Measurements from ENCODE around the gene ATP6V1G3. TPM values are rescaled to one million over a fixed set of nuclear protein-coding genes. Genes with fewer than 3 reads are reported as not detected.

The ATP6V1G3 gene
- polyA plus RNA-seq, 4 donors: not detected

- Histone ChIP-seq H3K36me3 (ENCODE audit: control insufficient read depth in 3 of 3, insufficient read depth in 2 of 3, low read depth in 1 of 3, low read length in 3 of 3) (no peaks in the 10 kb centered on the region), H3K4me1 (ENCODE audit: control insufficient read depth in 3 of 3, insufficient read depth in 2 of 3, low read depth in 1 of 3, low read length in 2 of 3) (no peaks in the 10 kb centered on the region), H3K4me3 (ENCODE audit: low read depth in 1 of 3, low read length in 3 of 3) (no peak overlapping the region), H3K9me3 (ENCODE audit: control insufficient read depth in 2 of 2, insufficient read depth in 1 of 2, low read depth in 1 of 2, low read length in 1 of 2) (no peaks in the 10 kb centered on the region), H3K27ac (ENCODE audit: low read depth in 1 of 3, low read length in 2 of 3) (no peak overlapping the region), H3K27me3 (ENCODE audit: control insufficient read depth in 3 of 3, insufficient read depth in 3 of 3, low read length in 3 of 3) (no peaks in the 10 kb centered on the region)
- FAIRE-seq (no peak), DNase-seq (no peak)
These were observed 9.4 kb upstream of the ATP6V1G3 start for GRCh38 chr1:198549866-198550265.

DNA sequence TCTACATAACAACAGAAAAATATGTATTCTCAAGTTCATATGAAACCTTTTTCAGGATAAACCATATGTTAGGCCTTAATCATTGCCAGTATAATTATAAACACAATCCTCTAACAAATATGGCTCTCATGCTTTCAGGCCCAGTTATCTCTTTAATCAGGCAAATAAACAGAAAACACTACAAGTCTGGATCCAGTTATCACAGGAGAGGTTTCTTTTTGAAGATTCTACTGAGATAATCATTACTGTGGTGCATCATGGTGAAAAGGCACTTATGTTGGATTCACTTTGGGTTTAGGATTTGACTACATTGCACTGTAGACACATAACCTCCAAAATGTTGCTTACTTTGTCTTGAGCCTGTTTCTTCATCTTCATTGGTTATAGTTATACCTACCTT, 8.4 kb upstream of the ATP6V1G3 start:
- no peaks in the 10 kb centered on the region for H3K9me3 ChIP-seq (ENCODE audit: control insufficient read depth in 2 of 2, insufficient read depth in 1 of 2, low read depth in 1 of 2, low read length in 1 of 2)
- H3K36me3 ChIP-seq (ENCODE audit: control insufficient read depth in 3 of 3, insufficient read depth in 2 of 3, low read depth in 1 of 3, low read length in 3 of 3): no peaks in the 10 kb centered on the region
- no peak overlapping the region for H3K27ac ChIP-seq (ENCODE audit: low read depth in 1 of 3, low read length in 2 of 3)
- H3K4me1 ChIP-seq (ENCODE audit: control insufficient read depth in 3 of 3, insufficient read depth in 2 of 3, low read depth in 1 of 3, low read length in 2 of 3): no peaks in the 10 kb centered on the region
- FAIRE-seq (no peak), DNase-seq (no peak)
- no peak overlapping the region for H3K4me3 ChIP-seq (ENCODE audit: low read depth in 1 of 3, low read length in 3 of 3)
- no peaks in the 10 kb centered on the region for H3K27me3 ChIP-seq (ENCODE audit: control insufficient read depth in 3 of 3, insufficient read depth in 3 of 3, low read length in 3 of 3)

DNA sequence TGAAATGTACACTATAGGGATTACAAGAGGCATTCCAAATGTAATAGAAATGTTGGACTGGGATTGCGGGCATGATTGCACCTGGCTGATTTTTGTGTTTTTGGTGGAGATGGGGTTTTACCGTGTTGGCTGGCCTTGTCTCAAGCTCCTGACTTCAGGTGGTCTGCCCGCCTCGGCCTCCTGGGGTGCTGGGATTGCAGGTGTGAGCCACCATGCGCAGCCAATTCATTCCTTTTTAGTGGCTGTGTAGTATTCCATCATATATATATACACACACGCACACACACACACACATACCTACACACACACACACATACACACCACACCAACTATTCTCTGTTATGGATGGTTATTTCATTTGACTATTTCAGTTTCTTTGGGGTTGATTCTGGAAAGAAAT, 4.7 kb upstream of the ATP6V1G3 start:
- Histone ChIP-seq H3K36me3 (ENCODE audit: control insufficient read depth in 3 of 3, insufficient read depth in 2 of 3, low read depth in 1 of 3, low read length in 3 of 3) (no peaks in the 10 kb centered on the region), H3K9me3 (ENCODE audit: control insufficient read depth in 2 of 2, insufficient read depth in 1 of 2, low read depth in 1 of 2, low read length in 1 of 2) (no peaks in the 10 kb centered on the region), H3K27ac (ENCODE audit: low read depth in 1 of 3, low read length in 2 of 3) (no peak overlapping the region), H3K27me3 (ENCODE audit: control insufficient read depth in 3 of 3, insufficient read depth in 3 of 3, low read length in 3 of 3) (no peaks in the 10 kb centered on the region), H3K4me3 (ENCODE audit: low read depth in 1 of 3, low read length in 3 of 3) (no peak overlapping the region), H3K4me1 (ENCODE audit: control insufficient read depth in 3 of 3, insufficient read depth in 2 of 3, low read depth in 1 of 3, low read length in 2 of 3) (no peaks in the 10 kb centered on the region)
- FAIRE-seq (no peak), DNase-seq (no peak)
- WGBS, 3 donors: 96 to 97% (median 97%) methylated on average over 6 of the region's 6 CpGs

DNA sequence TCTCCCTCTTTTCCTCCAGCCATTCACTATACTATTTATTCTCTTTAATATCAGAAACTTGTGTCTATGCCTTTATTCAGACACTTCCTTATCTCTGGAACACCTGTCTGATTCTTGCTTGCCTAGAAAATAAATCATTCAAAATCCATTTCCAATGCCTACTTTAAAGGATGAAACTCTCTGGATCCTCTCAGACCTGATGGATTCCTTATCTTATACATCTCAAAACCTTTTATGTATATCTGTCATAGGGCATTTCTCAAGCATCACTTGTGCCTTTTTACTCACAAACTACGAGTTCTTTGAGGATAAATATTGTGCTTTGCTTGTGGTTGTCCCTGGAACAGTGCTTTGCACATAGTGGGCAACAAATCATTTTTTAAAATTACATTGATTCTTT, 3.8 kb upstream of the ATP6V1G3 start:
- Histone ChIP-seq H3K4me3 (ENCODE audit: low read depth in 1 of 3, low read length in 3 of 3) (no peak overlapping the region), H3K9me3 (ENCODE audit: control insufficient read depth in 2 of 2, insufficient read depth in 1 of 2, low read depth in 1 of 2, low read length in 1 of 2) (no peaks in the 10 kb centered on the region), H3K27me3 (ENCODE audit: control insufficient read depth in 3 of 3, insufficient read depth in 3 of 3, low read length in 3 of 3) (no peaks in the 10 kb centered on the region), H3K27ac (ENCODE audit: low read depth in 1 of 3, low read length in 2 of 3) (no peak overlapping the region), H3K36me3 (ENCODE audit: control insufficient read depth in 3 of 3, insufficient read depth in 2 of 3, low read depth in 1 of 3, low read length in 3 of 3) (no peaks in the 10 kb centered on the region), H3K4me1 (ENCODE audit: control insufficient read depth in 3 of 3, insufficient read depth in 2 of 3, low read depth in 1 of 3, low read length in 2 of 3) (no peaks in the 10 kb centered on the region)
- WGBS, 3 donors: 45 to 59% (median 49%) methylated on average over 1 of the region's 1 CpG
- DNase-seq: no peak
- no peak for FAIRE-seq

GRCh38 chr1:198543670-198544260, 3.3 kb upstream of the ATP6V1G3 start:
- WGBS, 3 donors: 31 to 59% (median 53%) methylated on average over 2 of the region's 2 CpGs

GRCh38 chr1:198542632-198543031, 2.2 kb upstream of the ATP6V1G3 start:
- 33 to 67% (median 42%) methylated on average over 1 of the region's 1 CpG for WGBS, 3 donors
- DNase-seq (no peak), FAIRE-seq (no peak)
- Histone ChIP-seq H3K4me3 (ENCODE audit: low read depth in 1 of 3, low read length in 3 of 3) (no peak overlapping the region), H3K27ac (ENCODE audit: low read depth in 1 of 3, low read length in 2 of 3) (no peak overlapping the region), H3K36me3 (ENCODE audit: control insufficient read depth in 3 of 3, insufficient read depth in 2 of 3, low read depth in 1 of 3, low read length in 3 of 3) (no peaks in the 10 kb centered on the region), H3K27me3 (ENCODE audit: control insufficient read depth in 3 of 3, insufficient read depth in 3 of 3, low read length in 3 of 3) (no peaks in the 10 kb centered on the region), H3K9me3 (ENCODE audit: control insufficient read depth in 2 of 2, insufficient read depth in 1 of 2, low read depth in 1 of 2, low read length in 1 of 2) (no peaks in the 10 kb centered on the region), H3K4me1 (ENCODE audit: control insufficient read depth in 3 of 3, insufficient read depth in 2 of 3, low read depth in 1 of 3, low read length in 2 of 3) (no peaks in the 10 kb centered on the region)

More at GRCh38 chr1:198543670-198544260, 3.3 kb upstream of the ATP6V1G3 start:
- Histone ChIP-seq H3K9me3 (ENCODE audit: control insufficient read depth in 2 of 2, insufficient read depth in 1 of 2, low read depth in 1 of 2, low read length in 1 of 2) (no peaks in the 10 kb centered on the region), H3K36me3 (ENCODE audit: control insufficient read depth in 3 of 3, insufficient read depth in 2 of 3, low read depth in 1 of 3, low read length in 3 of 3) (no peaks in the 10 kb centered on the region), H3K27ac (ENCODE audit: low read depth in 1 of 3, low read length in 2 of 3) (no peak overlapping the region), H3K27me3 (ENCODE audit: control insufficient read depth in 3 of 3, insufficient read depth in 3 of 3, low read length in 3 of 3) (no peaks in the 10 kb centered on the region), H3K4me3 (ENCODE audit: low read depth in 1 of 3, low read length in 3 of 3) (no peak overlapping the region), H3K4me1 (ENCODE audit: control insufficient read depth in 3 of 3, insufficient read depth in 2 of 3, low read depth in 1 of 3, low read length in 2 of 3) (no peaks in the 10 kb centered on the region)
- DNase-seq (no peak), FAIRE-seq (peak; percentile 26)

DNA sequence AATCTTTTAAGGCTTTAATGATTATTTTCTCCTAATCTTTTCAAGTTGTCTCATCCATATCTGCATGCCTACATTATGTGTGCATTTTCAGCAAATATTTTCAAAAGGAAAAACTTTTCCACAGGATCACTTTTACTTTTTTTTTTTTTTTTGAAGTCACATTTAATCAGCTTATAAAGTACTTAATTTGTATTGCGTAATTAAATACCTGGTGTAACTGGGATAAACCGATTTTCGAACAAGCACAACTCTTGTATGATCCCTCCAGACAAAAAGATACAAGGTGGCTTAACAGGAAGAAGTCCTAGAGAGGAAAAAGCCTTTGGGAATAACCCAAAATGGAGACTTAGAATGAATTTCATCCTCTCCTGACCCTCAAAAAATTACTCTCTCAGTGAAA, 1.3 kb upstream of the ATP6V1G3 start:
- Histone ChIP-seq H3K4me3 (ENCODE audit: low read depth in 1 of 3, low read length in 3 of 3) (no peak overlapping the region), H3K36me3 (ENCODE audit: control insufficient read depth in 3 of 3, insufficient read depth in 2 of 3, low read depth in 1 of 3, low read length in 3 of 3) (no peaks in the 10 kb centered on the region), H3K4me1 (ENCODE audit: control insufficient read depth in 3 of 3, insufficient read depth in 2 of 3, low read depth in 1 of 3, low read length in 2 of 3) (no peaks in the 10 kb centered on the region), H3K9me3 (ENCODE audit: control insufficient read depth in 2 of 2, insufficient read depth in 1 of 2, low read depth in 1 of 2, low read length in 1 of 2) (no peaks in the 10 kb centered on the region), H3K27ac (ENCODE audit: low read depth in 1 of 3, low read length in 2 of 3) (no peak overlapping the region), H3K27me3 (ENCODE audit: control insufficient read depth in 3 of 3, insufficient read depth in 3 of 3, low read length in 3 of 3) (no peaks in the 10 kb centered on the region)
- 82 to 93% (median 90%) methylated on average over 3 of the region's 3 CpGs for WGBS, 3 donors
- FAIRE-seq (no peak), DNase-seq (no peak)

DNA sequence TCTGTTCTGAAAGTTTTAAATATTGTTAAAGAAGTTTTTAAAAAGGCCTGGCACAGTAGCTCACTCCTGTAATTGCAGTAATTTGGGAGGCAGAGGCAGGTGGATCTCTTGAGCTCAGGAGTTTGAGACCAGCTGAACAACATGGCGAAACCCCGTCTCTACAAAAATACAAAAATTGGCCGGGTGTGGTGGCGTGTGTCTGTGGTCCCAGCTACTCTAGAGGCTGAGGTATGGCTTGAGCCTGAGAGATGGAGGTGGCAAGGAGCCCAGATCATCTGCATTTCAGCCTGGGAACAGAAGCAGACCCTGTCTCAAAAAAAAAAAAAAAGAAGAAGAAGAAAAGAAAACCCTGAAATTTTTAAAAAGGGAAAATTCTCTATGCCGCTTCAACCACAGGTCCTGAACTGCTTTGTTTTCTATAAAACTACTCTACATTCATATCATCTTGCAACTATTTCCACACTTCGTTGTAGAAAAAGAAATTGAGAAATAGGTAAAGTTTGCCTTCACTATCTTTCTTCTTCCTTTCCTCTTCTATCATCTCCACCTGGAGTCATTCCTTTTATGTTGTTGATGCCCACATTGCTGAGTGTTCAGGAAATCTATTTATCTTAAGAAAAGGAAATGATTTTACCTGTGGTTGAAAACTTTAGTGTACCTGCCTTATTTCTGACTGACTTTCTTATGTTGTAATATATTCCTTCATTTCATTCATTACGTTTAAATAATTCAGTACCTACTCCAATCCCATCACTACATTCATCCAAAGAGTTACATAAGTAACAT, 1.7 kb downstream of the ATP6V1G3 start:
- H3K4me1 ChIP-seq (ENCODE audit: control insufficient read depth in 3 of 3, insufficient read depth in 2 of 3, low read depth in 1 of 3, low read length in 2 of 3): no peaks in the 10 kb centered on the region
- H3K27ac ChIP-seq (ENCODE audit: low read depth in 1 of 3, low read length in 2 of 3): no peak overlapping the region
- DNase-seq: no peak
- H3K4me3 ChIP-seq (ENCODE audit: low read depth in 1 of 3, low read length in 3 of 3): no peak overlapping the region
- FAIRE-seq: no peak
- 81 to 88% (median 87%) methylated on average over 7 of the region's 7 CpGs for WGBS, 3 donors
- H3K27me3 ChIP-seq (ENCODE audit: control insufficient read depth in 3 of 3, insufficient read depth in 3 of 3, low read length in 3 of 3): no peaks in the 10 kb centered on the region
- H3K9me3 ChIP-seq (ENCODE audit: control insufficient read depth in 2 of 2, insufficient read depth in 1 of 2, low read depth in 1 of 2, low read length in 1 of 2): no peaks in the 10 kb centered on the region
- no peaks in the 10 kb centered on the region for H3K36me3 ChIP-seq (ENCODE audit: control insufficient read depth in 3 of 3, insufficient read depth in 2 of 3, low read depth in 1 of 3, low read length in 3 of 3)

- FAIRE-seq (no peak), DNase-seq (no peak)
- Histone ChIP-seq H3K27me3 (ENCODE audit: control insufficient read depth in 3 of 3, insufficient read depth in 3 of 3, low read length in 3 of 3) (no peaks in the 10 kb centered on the region), H3K4me3 (ENCODE audit: low read depth in 1 of 3, low read length in 3 of 3) (no peak overlapping the region), H3K9me3 (ENCODE audit: control insufficient read depth in 2 of 2, insufficient read depth in 1 of 2, low read depth in 1 of 2, low read length in 1 of 2) (no peaks in the 10 kb centered on the region), H3K27ac (ENCODE audit: low read depth in 1 of 3, low read length in 2 of 3) (no peak overlapping the region), H3K36me3 (ENCODE audit: control insufficient read depth in 3 of 3, insufficient read depth in 2 of 3, low read depth in 1 of 3, low read length in 3 of 3) (no peaks in the 10 kb centered on the region), H3K4me1 (ENCODE audit: control insufficient read depth in 3 of 3, insufficient read depth in 2 of 3, low read depth in 1 of 3, low read length in 2 of 3) (no peaks in the 10 kb centered on the region)
These were observed 4.8 kb downstream of the ATP6V1G3 start for GRCh38 chr1:198535631-198536030.

Data from small intestine (tissue), 7 donors.